GM12878 (cell line): ENCODE measurements around the gene OR13A1. TPM values are rescaled to one million over a fixed set of nuclear protein-coding genes. Genes with fewer than 3 reads are reported as not detected.

Experiments
- ATAC-seq: fragments of 200-7000 bp; cut with Tn5 transposase; 3 replicates; pipeline ENCODE4 v1.9.1; 2020; ENCODE audit warnings: mild to moderate bottlenecking, moderate library complexity
- BruUV-seq: library from RNA; stranded (reverse); fragments of 400-500 nt; replicated peaks from 2 replicates; lab custom pipeline; 2021; lab: Mats Ljungman, UMichigan
- CTCF ChIA-PET: fragments of 300-600 bp; sonication (Branson Sonifier 250); formaldehyde crosslinking; extraction: SDS; loops from one replicate; lab custom pipeline; 2021; ENCODE audit warnings: inconsistent platforms; lab: Yijun Ruan, JAX
- POLR2A ChIA-PET: fragments of 350-600 bp; formaldehyde crosslinking; extraction: SDS; loops from one replicate; lab custom pipeline; 2021; ENCODE audit warnings: inconsistent platforms; lab: Charles Lee
- RAD21 ChIA-PET: fragments of 300-600 bp; sonication (Branson Sonifier 250); formaldehyde crosslinking; loops from one replicate; lab custom pipeline; 2023; ENCODE audit warnings: antibody characterized with exemption; ENCODE audit not compliant: unreplicated experiment; lab: Charles Lee
- SMC1A ChIA-PET: fragments of 300-600 bp; sonication (Branson Sonifier 250); formaldehyde crosslinking; loops from one replicate; lab custom pipeline; 2023; ENCODE audit not compliant: unreplicated experiment, uncharacterized antibody; lab: Charles Lee
- DNase-seq: peaks from one replicate; pipeline ENCODE4 v3.0.0-alpha.2; 2011; ENCODE audit warnings: low read depth, low spot score
- FAIRE-seq: peaks from 3 replicates; lab custom pipeline; 2011; peaks lifted over from hg19 to GRCh38; lab: Jason Lieb, UNC
- H2AFZ ChIP-seq: 2 replicates; pipeline ENCODE4 v1.6.0; 2011; ENCODE audit warnings: low read depth, low read length, control low read depth; ENCODE audit not compliant: control insufficient read depth
- H3K27ac ChIP-seq: 2 replicates; pipeline ENCODE4 v1.5.1; 2011; ENCODE audit warnings: control low read depth; ENCODE audit not compliant: control insufficient read depth, insufficient read depth
- H3K27me3 ChIP-seq, 2 experiments: replicated peaks in 1 of 2; 2 replicates each; pipeline versions ENCODE4 v1.6.0 to v1.6.1; 2011; ENCODE audit warnings: low read length in 1 of 2; ENCODE audit not compliant: control insufficient read depth in 2 of 2, insufficient read depth in 2 of 2
- H3K36me3 ChIP-seq, 2 experiments: 2 replicates each; pipeline ENCODE4 v1.5.1; 2011; ENCODE audit warnings: low read length in 1 of 2; ENCODE audit not compliant: control insufficient read depth in 2 of 2, insufficient read depth in 2 of 2
- H3K4me1 ChIP-seq: 2 replicates; pipeline ENCODE4 v1.6.1; 2011; ENCODE audit warnings: mild to moderate bottlenecking, low read length, moderate library complexity, mixed read lengths; ENCODE audit not compliant: control insufficient read depth, insufficient read depth
- H3K4me2 ChIP-seq: 2 replicates; pipeline ENCODE4 v1.6.0; 2011; ENCODE audit warnings: control low read depth; ENCODE audit not compliant: control insufficient read depth, insufficient read depth
- H3K4me3 ChIP-seq: fragments of 200-600 bp; sonication (generic); 2 replicates; pipeline ENCODE4 v1.5.1; 2016
- H3K79me2 ChIP-seq: 2 replicates; pipeline ENCODE4 v1.6.0; 2011; ENCODE audit warnings: low read length; ENCODE audit not compliant: control insufficient read depth, insufficient read depth
- H3K9ac ChIP-seq: 2 replicates; pipeline ENCODE4 v1.8.0; 2011; ENCODE audit warnings: low read length, control low read depth, mixed read lengths; ENCODE audit not compliant: control insufficient read depth, insufficient read depth
- H3K9me3 ChIP-seq: replicated peaks from 3 replicates; pipeline ENCODE4 v1.5.1; 2011; ENCODE audit warnings: mild to moderate bottlenecking, low read length; ENCODE audit not compliant: control insufficient read depth, insufficient read depth
- H4K20me1 ChIP-seq: 2 replicates; pipeline ENCODE4 v1.6.0; 2011; ENCODE audit not compliant: control insufficient read depth, insufficient read depth
- ATF7 ChIP-seq: fragments of 450-650 bp; IDR thresholded peaks from 2 replicates; pipeline ENCODE4 v1.6.1; 2016; ENCODE audit warnings: low read depth, mild to moderate bottlenecking
- CBX5 ChIP-seq: sonication (generic); IDR thresholded peaks from 2 replicates; pipeline ENCODE4 v1.6.1; 2016; ENCODE audit warnings: low read depth, moderate library complexity, mild to moderate bottlenecking, inconsistent platforms
- CHD4 ChIP-seq: fragments of 200-600 bp; sonication (generic); IDR thresholded peaks from 2 replicates; pipeline ENCODE4 v1.6.1; 2016; ENCODE audit warnings: mild to moderate bottlenecking
- MEF2B ChIP-seq: fragments of 450-650 bp; IDR thresholded peaks from 2 replicates; pipeline ENCODE4 v1.6.1; 2018; ENCODE audit warnings: mild to moderate bottlenecking, moderate library complexity; ENCODE audit not compliant: partially characterized antibody, poor library complexity, severe bottlenecking
- MTA3 ChIP-seq: IDR thresholded peaks from 2 replicates; pipeline ENCODE4 v1.6.1; 2012; ENCODE audit warnings: low read length, inconsistent platforms, borderline replicate concordance
- SMARCA5 ChIP-seq: fragments of 450-650 bp; IDR thresholded peaks from 2 replicates; pipeline ENCODE4 v1.6.1; 2017; ENCODE audit warnings: mild to moderate bottlenecking
- ZNF24 ChIP-seq: fragments of 450-650 bp; IDR thresholded peaks from 2 replicates; pipeline ENCODE4 v1.6.1; 2017; ENCODE audit warnings: antibody characterized with exemption, mild to moderate bottlenecking
- ZNF384 ChIP-seq: IDR thresholded peaks from 2 replicates; pipeline ENCODE4 v1.6.1; 2012; ENCODE audit warnings: low read depth, mild to moderate bottlenecking, low read length, improper control_type of control experiment, borderline replicate concordance
- WGBS: methylation state at CpG from one replicate; pipeline ENCODE4 v1.1.6; 2016; ENCODE audit warnings: low lambda C conversion rate; ENCODE audit not compliant: insufficient replicate concordance, insufficient coverage; ENCODE audit errors: missing lambda C conversion rate; 5-methylcytosine and 5-hydroxymethylcytosine counted together
- in situ Hi-C: fragments of 300-500 bp; cut with MboI; formaldehyde crosslinking; loops from 9 replicates; pipeline ENCODE4 v1.14.3; 2018; ENCODE audit warnings: mixed read lengths
- intact Hi-C: fragments of 100-400 bp; cut with micrococcal nuclease; formaldehyde crosslinking; loops from one replicate; pipeline ENCODE4 v1.14.2; 2022; ENCODE audit not compliant: unreplicated experiment
- polyA plus RNA-seq, 11 experiments: library from polyadenylated mRNA; depleted of rRNA in 4 of 11; unstranded in 6 of 11; stranded (reverse) in 5 of 11; fragments of >200 nt; fragmentation: Nextera tagmentation in 4 of 11; fragmentation: Illumina TruSeq in 1 of 11; extraction: Ambion mirVana in 4 of 11; extraction: Trizol in 1 of 11; gene quantifications; 1 replicate in 1 of 11; 2 replicates in 10 of 11; pipeline versions ENCODE4 v1.2.1 to v1.2.3, GENCODE V29; 2011 to 2016; ENCODE audit warnings: inconsistent platforms in 2 of 11, missing spikeins in 2 of 11, low read depth in 1 of 11
- total RNA-seq, 4 experiments: library from RNA; depleted of rRNA in 3 of 4; stranded (reverse); fragments of >200 nt in 3 of 4; fragmentation: Illumina TruSeq in 1 of 4; extraction: Trizol in 1 of 4; gene quantifications; 2 replicates each; pipeline versions ENCODE4 v1.2.1 to v1.2.3, GENCODE V29; 2013 to 2021
- TF ChIP-seq, protein P1 (sequence below): fragments of 450-650 bp; conservative IDR thresholded peaks from 2 replicates; pipeline ENCODE4 v1.6.1; 2017; ENCODE audit warnings: mild to moderate bottlenecking, moderate library complexity

OR13A1 gene
- total and polyA plus RNA-seq, 10 of the 15 experiments (the other 5 are each of a cell fraction or from before 2014, with no cell fraction given) = 0.14 to 0.56 (median 0.27) TPM; not detected in 1

DNA sequence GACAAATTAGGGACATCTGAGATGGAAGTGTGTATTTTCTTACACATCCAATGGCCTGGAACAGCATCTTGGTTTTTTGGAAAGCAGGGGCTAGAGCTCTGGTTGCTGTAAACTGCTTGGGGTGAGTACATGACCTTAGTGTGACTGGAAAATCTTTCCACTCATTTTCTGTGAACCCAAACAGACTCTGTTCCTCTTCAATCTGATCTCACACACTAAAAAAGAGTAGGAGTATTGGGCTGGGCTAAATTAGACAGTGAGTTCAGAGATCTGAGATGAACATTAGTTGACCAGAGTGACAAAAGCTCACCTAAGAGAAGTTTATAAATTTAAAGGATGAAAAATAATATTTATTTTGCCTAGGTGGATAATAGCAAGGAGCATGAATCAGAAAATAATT is 59.2 kb downstream of the OR13A1 start:
- ATAC-seq (no peak), FAIRE-seq (no peak)
- H3K9me3 ChIP-seq = no peaks in the 10 kb centered on the region
- CTCF ChIA-PET = no interaction called here
- H3K4me2 ChIP-seq = no peak overlapping the region
- intact Hi-C loops = no loop called here
- RAD21 ChIA-PET = interaction anchor here (0.7 kb wide), 1 partner anchor 35 kb away, joined by 3 read pairs; no protein-coding TSS in a partner anchor
- peaks cover 7% of the 10 kb centered on the region for H3K4me1 ChIP-seq
- TF ChIP-seq SMARCA5 (no peak), MEF2B (no peak), CHD4 (no peak)
- TF ChIP-seq, protein P1, sequence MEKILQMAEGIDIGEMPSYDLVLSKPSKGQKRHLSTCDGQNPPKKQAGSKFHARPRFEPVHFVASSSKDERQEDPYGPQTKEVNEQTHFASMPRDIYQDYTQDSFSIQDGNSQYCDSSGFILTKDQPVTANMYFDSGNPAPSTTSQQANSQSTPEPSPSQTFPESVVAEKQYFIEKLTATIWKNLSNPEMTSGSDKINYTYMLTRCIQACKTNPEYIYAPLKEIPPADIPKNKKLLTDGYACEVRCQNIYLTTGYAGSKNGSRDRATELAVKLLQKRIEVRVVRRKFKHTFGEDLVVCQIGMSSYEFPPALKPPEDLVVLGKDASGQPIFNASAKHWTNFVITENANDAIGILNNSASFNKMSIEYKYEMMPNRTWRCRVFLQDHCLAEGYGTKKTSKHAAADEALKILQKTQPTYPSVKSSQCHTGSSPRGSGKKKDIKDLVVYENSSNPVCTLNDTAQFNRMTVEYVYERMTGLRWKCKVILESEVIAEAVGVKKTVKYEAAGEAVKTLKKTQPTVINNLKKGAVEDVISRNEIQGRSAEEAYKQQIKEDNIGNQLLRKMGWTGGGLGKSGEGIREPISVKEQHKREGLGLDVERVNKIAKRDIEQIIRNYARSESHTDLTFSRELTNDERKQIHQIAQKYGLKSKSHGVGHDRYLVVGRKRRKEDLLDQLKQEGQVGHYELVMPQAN = no peak
- TF ChIP-seq, all 136 proteins: peak for 0
- Histone ChIP-seq H3K79me2 (no peaks in the 10 kb centered on the region), H4K20me1 (no peaks in the 10 kb centered on the region), H3K36me3 (no peaks in the 10 kb centered on the region), H3K9ac (no peak overlapping the region), H3K27ac (no peak overlapping the region), H2AFZ (no peak overlapping the region), H3K27me3 (no peaks in the 10 kb centered on the region), H3K4me3 (no peak overlapping the region)
- no TSS peak for BruUV-seq
- no peak for DNase-seq
- in situ Hi-C loops = no loop called here
- ChIA-PET SMC1A (no interaction called here), POLR2A (no interaction called here)

DNA sequence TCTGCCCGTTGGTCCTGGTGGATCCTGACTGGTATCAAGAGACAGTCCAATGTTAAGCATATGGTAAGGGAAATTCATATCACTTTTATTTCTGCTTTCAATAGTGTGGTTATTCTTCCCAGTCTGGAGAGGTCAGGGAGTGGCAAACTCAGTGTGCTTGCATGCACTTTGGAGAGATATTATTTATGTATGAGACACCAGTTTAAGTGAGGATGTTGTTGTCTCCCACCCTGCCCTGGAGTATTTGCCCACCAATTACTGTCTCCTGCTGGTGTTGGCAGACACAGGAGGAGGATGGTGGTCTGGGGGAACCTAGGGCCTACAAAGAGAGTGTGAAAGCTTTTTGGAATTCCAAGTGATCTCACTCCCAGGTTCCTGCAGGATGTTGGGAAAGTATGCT is 59.7 kb downstream of the OR13A1 start:
- H3K9ac ChIP-seq = no peak overlapping the region
- no peak overlapping the region for H3K27ac ChIP-seq
- DNase-seq (no peak), FAIRE-seq (no peak), ATAC-seq (no peak)
- ChIA-PET POLR2A (no interaction called here), SMC1A (no interaction called here), RAD21 (interaction anchor here (0.7 kb wide), 1 partner anchor 35 kb away, joined by 3 read pairs; no protein-coding TSS in a partner anchor), CTCF (no interaction called here)
- H3K36me3 ChIP-seq = no peaks in the 10 kb centered on the region
- no peak overlapping the region for H3K4me3 ChIP-seq
- no peaks in the 10 kb centered on the region for H3K27me3 ChIP-seq
- no peaks in the 10 kb centered on the region; the same call in 2 of the 3 replicates for H3K9me3 ChIP-seq
- no TSS peak for BruUV-seq
- H4K20me1 ChIP-seq = no peaks in the 10 kb centered on the region
- intact Hi-C loops = no loop called here
- no peaks in the 10 kb centered on the region for H3K79me2 ChIP-seq
- in situ Hi-C loops = no loop called here
- WGBS = 39% methylated on average over 1 of the region's 1 CpG
- H3K4me1 ChIP-seq = peaks cover 8% of the 10 kb centered on the region
- H2AFZ ChIP-seq = no peak overlapping the region
- TF ChIP-seq CBX5 = no peak
- TF ChIP-seq ZNF384 = no peak
- TF ChIP-seq MTA3 = no peak
- TF ChIP-seq ZNF24 = no peak
- no peak for TF ChIP-seq ATF7
- no peak overlapping the region for H3K4me2 ChIP-seq
